ENCODE measurements around the gene SLC22A15.

GRCh38 chr1:115929881-115930280 lies 46.4 kb upstream of the SLC22A15 start:
- no peak for TF ChIP-seq CTCF (IDR thresholded peaks at IDR 0.05)
- no peak for TF ChIP-seq POLR2AphosphoS5 (IDR thresholded peaks at IDR 0.05)
- TF ChIP-seq POLR2A (IDR thresholded peaks at IDR 0.05), result no peak
